Mammary epithelial cell (primary cell): ENCODE data around the gene ANKRD40CL.

Experiments
- EZH2 ChIP-seq: IDR thresholded peaks from 2 replicates; pipeline ENCODE4 v1.6.1; 2012; ENCODE audit warnings: low read length, inconsistent platforms, borderline replicate concordance
- TF ChIP-seq, protein P1 (sequence below), 2 donors: IDR thresholded peaks in 1 of 2; conservative IDR thresholded peaks in 1 of 2; 2 replicates each; pipeline ENCODE4 v1.5.1; 2011 to 2012; ENCODE audit warnings: inconsistent platforms in 2 of 2, low read length in 2 of 2, mild to moderate bottlenecking in 2 of 2, control low read depth in 1 of 2, low read depth in 1 of 2; ENCODE audit not compliant: insufficient read depth in 1 of 2; ENCODE audit errors: extremely low read depth in 1 of 2

DNA sequence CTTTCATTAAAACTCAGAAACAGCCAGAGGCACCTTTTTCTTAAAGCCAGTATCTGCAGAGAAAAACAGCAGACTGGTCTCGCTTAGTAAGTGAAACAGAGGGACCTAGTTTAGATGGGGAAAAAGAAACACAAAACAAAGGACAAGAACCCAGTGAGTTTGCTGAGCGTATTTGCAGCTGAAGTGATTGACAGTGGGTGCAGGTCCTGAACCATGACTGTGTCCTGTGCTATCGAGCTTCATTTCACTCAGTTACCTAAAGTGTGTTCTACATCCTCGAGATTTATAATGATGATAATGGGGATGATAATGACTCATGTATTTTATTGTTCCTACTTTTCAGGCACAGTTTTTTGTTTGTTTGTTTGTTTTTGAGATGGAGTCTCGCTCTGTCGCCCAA lies 36.4 kb upstream of the ANKRD40CL start:
- TF ChIP-seq, protein P1, sequence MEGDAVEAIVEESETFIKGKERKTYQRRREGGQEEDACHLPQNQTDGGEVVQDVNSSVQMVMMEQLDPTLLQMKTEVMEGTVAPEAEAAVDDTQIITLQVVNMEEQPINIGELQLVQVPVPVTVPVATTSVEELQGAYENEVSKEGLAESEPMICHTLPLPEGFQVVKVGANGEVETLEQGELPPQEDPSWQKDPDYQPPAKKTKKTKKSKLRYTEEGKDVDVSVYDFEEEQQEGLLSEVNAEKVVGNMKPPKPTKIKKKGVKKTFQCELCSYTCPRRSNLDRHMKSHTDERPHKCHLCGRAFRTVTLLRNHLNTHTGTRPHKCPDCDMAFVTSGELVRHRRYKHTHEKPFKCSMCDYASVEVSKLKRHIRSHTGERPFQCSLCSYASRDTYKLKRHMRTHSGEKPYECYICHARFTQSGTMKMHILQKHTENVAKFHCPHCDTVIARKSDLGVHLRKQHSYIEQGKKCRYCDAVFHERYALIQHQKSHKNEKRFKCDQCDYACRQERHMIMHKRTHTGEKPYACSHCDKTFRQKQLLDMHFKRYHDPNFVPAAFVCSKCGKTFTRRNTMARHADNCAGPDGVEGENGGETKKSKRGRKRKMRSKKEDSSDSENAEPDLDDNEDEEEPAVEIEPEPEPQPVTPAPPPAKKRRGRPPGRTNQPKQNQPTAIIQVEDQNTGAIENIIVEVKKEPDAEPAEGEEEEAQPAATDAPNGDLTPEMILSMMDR (conservative IDR thresholded peaks at IDR 0.05 in 1 of 2, IDR thresholded peaks at IDR 0.05 in 1 of 2; ENCODE audit: extremely low read depth in 1 of 2, insufficient read depth in 1 of 2, low read depth in 1 of 2, low read length in 2 of 2): no peak
- no peak for TF ChIP-seq EZH2
